Hepatocyte (in vitro differentiated cells): ENCODE results near the gene ARRB1. TPM values are rescaled to one million over a fixed set of nuclear protein-coding genes. Genes with fewer than 3 reads are reported as not detected.

ENCODE experiments used
- DNase-seq: peaks from one replicate; pipeline ENCODE4 v3.0.0-alpha.2; 2016; ENCODE audit warnings: low spot score
- H2AFZ ChIP-seq: fragments of 200-600 bp; sonication (generic); 2 replicates; pipeline ENCODE4 v1.6.0; 2016; ENCODE audit warnings: antibody characterized with exemption, mild to moderate bottlenecking
- H3K27ac ChIP-seq: fragments of 200-600 bp; sonication (generic); 2 replicates; pipeline ENCODE4 v1.5.1; 2016; ENCODE audit warnings: mild to moderate bottlenecking
- H3K27me3 ChIP-seq: fragments of 200-600 bp; sonication (generic); 2 replicates; pipeline ENCODE4 v1.6.1; 2016
- H3K36me3 ChIP-seq: fragments of 200-600 bp; sonication (generic); replicated peaks from 2 replicates; pipeline ENCODE4 v1.5.1; 2016; ENCODE audit warnings: low read depth; ENCODE audit not compliant: insufficient read depth
- H3K4me1 ChIP-seq: fragments of 200-600 bp; sonication (generic); 2 replicates; pipeline ENCODE4 v1.5.1; 2016; ENCODE audit warnings: mild to moderate bottlenecking, moderate library complexity; ENCODE audit not compliant: insufficient read depth
- H3K4me2 ChIP-seq: fragments of 200-600 bp; sonication (generic); 2 replicates; pipeline ENCODE4 v1.6.0; 2016
- H3K4me3 ChIP-seq: fragments of 200-600 bp; sonication (generic); 2 replicates; pipeline ENCODE4 v1.5.1; 2016; ENCODE audit warnings: mild to moderate bottlenecking
- H3K79me2 ChIP-seq: fragments of 200-600 bp; sonication (generic); 2 replicates; pipeline ENCODE4 v1.6.0; 2017; ENCODE audit warnings: mild to moderate bottlenecking
- H3K9me2 ChIP-seq: fragments of 200-600 bp; sonication (generic); replicated peaks from 2 replicates; pipeline ENCODE4 v1.6.0; 2017; ENCODE audit warnings: mild to moderate bottlenecking; ENCODE audit not compliant: insufficient read depth
- H3K9me3 ChIP-seq: fragments of 200-600 bp; sonication (generic); 2 replicates; pipeline ENCODE4 v1.5.1; 2016; ENCODE audit warnings: low read depth, mild to moderate bottlenecking
- H4K20me1 ChIP-seq: fragments of 200-600 bp; sonication (generic); 2 replicates; pipeline ENCODE4 v1.6.0; 2016; ENCODE audit warnings: mild to moderate bottlenecking; ENCODE audit not compliant: insufficient read depth, poor library complexity, severe bottlenecking
- EZH2 ChIP-seq: fragments of 200-600 bp; sonication (generic); IDR thresholded peaks from 2 replicates; pipeline ENCODE4 v1.6.1; 2016; ENCODE audit warnings: antibody characterized with exemption, mild to moderate bottlenecking, borderline replicate concordance
- EZH2phosphoT487 ChIP-seq: fragments of 200-600 bp; sonication (generic); IDR thresholded peaks from one replicate; pipeline ENCODE4 v1.6.1; 2018; ENCODE audit warnings: antibody characterized with exemption, mild to moderate bottlenecking, low read depth, moderate library complexity; ENCODE audit not compliant: unreplicated experiment, severe bottlenecking
- WGBS: methylation state at CpG from one replicate; pipeline ENCODE4 v1.1.6; 2016; ENCODE audit warnings: low lambda C conversion rate; ENCODE audit errors: missing lambda C conversion rate; 5-methylcytosine and 5-hydroxymethylcytosine counted together
- polyA plus RNA-seq: library from polyadenylated mRNA; unstranded; fragments of >200 nt; fragmentation: Nextera tagmentation; extraction: Ambion mirVana; gene quantifications from 2 replicates; pipeline ENCODE4 v1.2.1, GENCODE V29; 2016
- total RNA-seq: library from RNA; depleted of rRNA; stranded (reverse); fragments of >200 nt; gene quantifications from 2 replicates; pipeline ENCODE4 v1.2.3, GENCODE V29; 2014
- TF ChIP-seq, protein P1 (sequence below): fragments of 200-600 bp; sonication (generic); IDR thresholded peaks from 2 replicates; pipeline ENCODE4 v1.5.1; 2016; ENCODE audit warnings: antibody characterized with exemption, mild to moderate bottlenecking; ENCODE audit not compliant: poor library complexity

Gene ARRB1
- total and polyA plus RNA-seq, 2 experiments from 2014 or later = 16.2 to 83.2 TPM

DNA sequence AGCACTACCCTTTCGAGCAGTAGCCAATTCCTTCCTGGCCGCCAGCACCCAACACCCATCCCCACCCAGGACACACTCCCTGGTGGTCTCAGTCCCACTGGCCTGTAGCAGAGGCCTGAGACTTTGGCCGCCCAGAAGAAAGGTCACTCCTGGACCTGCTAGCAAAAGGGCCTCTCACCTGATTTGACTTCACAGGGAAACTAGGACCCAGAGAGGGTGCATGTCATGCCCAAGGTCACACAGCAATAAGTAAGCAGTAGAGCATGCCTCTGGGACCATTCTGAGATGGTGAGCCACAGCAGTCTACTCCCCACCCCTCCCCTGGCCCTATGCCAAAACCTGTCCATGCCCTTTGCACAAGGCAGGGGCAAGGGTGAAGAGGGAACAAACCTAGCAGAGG, 7.3 kb downstream of the ARRB1 start:
- Histone ChIP-seq H3K4me1 (peaks cover 99% of the 10 kb centered on the region), H3K79me2 (peaks cover 83% of the 10 kb centered on the region), H3K4me2 (peak overlapping the region; percentile 23), H3K27me3 (no peaks in the 10 kb centered on the region), H3K27ac (peak overlapping the region; percentile 84), H4K20me1 (no peaks in the 10 kb centered on the region), H3K36me3 (no peaks in the 10 kb centered on the region), H3K4me3 (no peak overlapping the region), H2AFZ (no peak overlapping the region), H3K9me3 (no peaks in the 10 kb centered on the region), H3K9me2 (no peaks in the 10 kb centered on the region)
- 93% methylated on average over 3 of the region's 3 CpGs for WGBS
- no peak for DNase-seq
- TF ChIP-seq EZH2phosphoT487 = no peak
- TF ChIP-seq, protein P1, sequence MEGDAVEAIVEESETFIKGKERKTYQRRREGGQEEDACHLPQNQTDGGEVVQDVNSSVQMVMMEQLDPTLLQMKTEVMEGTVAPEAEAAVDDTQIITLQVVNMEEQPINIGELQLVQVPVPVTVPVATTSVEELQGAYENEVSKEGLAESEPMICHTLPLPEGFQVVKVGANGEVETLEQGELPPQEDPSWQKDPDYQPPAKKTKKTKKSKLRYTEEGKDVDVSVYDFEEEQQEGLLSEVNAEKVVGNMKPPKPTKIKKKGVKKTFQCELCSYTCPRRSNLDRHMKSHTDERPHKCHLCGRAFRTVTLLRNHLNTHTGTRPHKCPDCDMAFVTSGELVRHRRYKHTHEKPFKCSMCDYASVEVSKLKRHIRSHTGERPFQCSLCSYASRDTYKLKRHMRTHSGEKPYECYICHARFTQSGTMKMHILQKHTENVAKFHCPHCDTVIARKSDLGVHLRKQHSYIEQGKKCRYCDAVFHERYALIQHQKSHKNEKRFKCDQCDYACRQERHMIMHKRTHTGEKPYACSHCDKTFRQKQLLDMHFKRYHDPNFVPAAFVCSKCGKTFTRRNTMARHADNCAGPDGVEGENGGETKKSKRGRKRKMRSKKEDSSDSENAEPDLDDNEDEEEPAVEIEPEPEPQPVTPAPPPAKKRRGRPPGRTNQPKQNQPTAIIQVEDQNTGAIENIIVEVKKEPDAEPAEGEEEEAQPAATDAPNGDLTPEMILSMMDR = no peak
- no peak for TF ChIP-seq EZH2

DNA sequence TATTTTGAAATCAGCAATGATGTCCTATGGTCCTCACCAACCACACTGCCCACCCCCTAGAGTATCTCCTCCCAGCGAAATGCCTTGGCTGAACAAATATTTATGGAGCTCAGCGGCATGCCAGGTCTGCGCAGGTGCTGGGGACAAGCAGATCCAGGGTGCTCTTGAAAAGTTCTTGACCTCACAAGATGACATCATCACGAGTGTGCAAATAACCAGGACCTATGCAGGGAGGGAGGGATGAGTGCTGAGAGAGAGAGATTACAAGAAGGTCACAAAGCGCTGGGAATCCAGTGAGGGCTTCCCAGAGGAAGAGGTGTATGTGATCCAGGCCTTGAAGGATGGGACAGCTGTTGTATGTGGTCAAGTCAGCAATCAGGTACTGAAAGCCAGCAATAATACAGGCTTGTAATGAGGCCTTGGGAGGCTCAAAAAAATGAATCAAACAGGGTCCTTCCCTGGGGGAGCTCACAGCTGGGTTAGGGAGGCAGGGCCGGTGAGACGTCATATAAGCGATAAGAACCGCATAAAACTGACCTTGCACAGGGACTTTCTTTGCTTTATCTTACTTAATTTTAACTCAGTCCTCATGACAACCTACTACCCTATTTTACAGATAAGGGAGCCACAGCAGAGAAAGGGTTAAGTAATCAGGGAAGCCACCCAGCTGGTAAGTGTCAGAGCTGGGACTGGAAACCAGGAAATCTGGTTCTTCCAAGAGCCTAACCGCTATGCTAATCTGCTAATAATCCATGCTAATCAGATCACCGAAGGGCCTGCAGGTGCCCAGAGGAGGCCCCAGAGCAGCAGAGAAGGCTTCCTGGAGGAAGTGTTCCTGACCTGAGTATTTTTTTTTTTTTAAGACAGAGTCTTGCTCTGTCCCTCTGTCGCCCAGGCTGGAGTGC, 8.2 kb downstream of the ARRB1 start:
- no peaks in the 10 kb centered on the region for H3K27me3 ChIP-seq
- H3K4me1 ChIP-seq = peaks cover 99% of the 10 kb centered on the region
- TF ChIP-seq EZH2phosphoT487 = no peak
- TF ChIP-seq, protein P1 = no peak
- TF ChIP-seq EZH2 = no peak
- no peaks in the 10 kb centered on the region for H3K9me3 ChIP-seq
- 41% methylated on average over 12 of the region's 12 CpGs for WGBS
- peaks cover 83% of the 10 kb centered on the region for H3K79me2 ChIP-seq
- no peaks in the 10 kb centered on the region for H3K36me3 ChIP-seq
- H2AFZ ChIP-seq = no peak overlapping the region
- DNase-seq = peak; percentile 84
- no peak overlapping the region for H3K4me3 ChIP-seq
- H3K9me2 ChIP-seq = no peaks in the 10 kb centered on the region
- peak overlapping the region; percentile 23 for H3K4me2 ChIP-seq
- H4K20me1 ChIP-seq = no peaks in the 10 kb centered on the region
- H3K27ac ChIP-seq = peak overlapping the region; percentile 84

DNA sequence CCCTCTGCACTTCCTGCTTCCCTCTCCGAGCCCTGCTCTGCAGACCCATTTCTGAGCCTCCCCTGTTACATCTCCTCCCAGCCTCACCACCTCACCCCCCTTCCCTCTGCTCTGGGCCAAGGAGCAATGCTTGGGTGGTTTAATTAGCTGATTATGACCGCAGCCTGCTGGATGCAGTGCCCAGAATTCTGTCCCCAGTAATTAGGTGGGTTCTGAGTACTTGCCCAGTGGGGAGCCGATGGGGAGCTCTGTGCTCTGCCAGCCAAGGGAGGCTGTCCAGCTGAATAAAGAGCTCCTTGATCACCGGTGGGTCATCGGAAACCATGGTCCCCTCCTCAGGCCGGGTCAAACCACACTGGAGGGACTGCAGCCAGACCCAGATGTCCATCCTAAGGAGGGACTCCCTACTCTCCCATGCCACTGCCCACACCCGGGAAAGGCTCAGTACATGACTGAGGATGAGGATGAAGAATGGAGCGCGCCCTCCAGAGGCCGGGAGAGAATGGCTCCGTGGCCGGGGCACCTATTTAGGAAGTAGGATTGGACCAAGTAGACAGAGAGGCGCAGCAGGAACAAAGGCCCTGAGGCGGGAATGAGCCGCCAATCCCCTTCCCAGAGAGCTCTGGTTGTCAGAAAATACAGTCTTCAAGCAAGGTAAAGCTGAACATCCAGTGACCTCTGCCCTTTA, 9.1 kb downstream of the ARRB1 start:
- TF ChIP-seq EZH2phosphoT487 (no peak), EZH2 (no peak)
- TF ChIP-seq, protein P1 = no peak
- Histone ChIP-seq H4K20me1 (no peaks in the 10 kb centered on the region), H3K4me1 (peaks cover 99% of the 10 kb centered on the region), H3K27ac (peak overlapping the region; percentile 84), H3K27me3 (no peaks in the 10 kb centered on the region), H3K4me3 (no peak overlapping the region), H3K4me2 (peak overlapping the region; percentile 11), H3K79me2 (peaks cover 85% of the 10 kb centered on the region), H3K36me3 (no peaks in the 10 kb centered on the region), H2AFZ (no peak overlapping the region), H3K9me2 (no peaks in the 10 kb centered on the region), H3K9me3 (no peaks in the 10 kb centered on the region)
- DNase-seq = no peak
- 84% methylated on average over 15 of the region's 15 CpGs for WGBS
